T1000 (cell line): ENCODE results near the gene N4BP3.

Experiments
- DNase-seq: peaks from one replicate; lab custom pipeline; 2025; ENCODE audit warnings: mixed read lengths; lab: John Stamatoyannopoulos, UW

The N4BP3 gene

GRCh38 chr5:178104492-178104891 lies 8.8 kb upstream of the N4BP3 start:
- DNase-seq, result no peak

- no peak for DNase-seq
Measured at GRCh38 chr5:178106086-178106485, 7.2 kb upstream of the N4BP3 start.

DNA sequence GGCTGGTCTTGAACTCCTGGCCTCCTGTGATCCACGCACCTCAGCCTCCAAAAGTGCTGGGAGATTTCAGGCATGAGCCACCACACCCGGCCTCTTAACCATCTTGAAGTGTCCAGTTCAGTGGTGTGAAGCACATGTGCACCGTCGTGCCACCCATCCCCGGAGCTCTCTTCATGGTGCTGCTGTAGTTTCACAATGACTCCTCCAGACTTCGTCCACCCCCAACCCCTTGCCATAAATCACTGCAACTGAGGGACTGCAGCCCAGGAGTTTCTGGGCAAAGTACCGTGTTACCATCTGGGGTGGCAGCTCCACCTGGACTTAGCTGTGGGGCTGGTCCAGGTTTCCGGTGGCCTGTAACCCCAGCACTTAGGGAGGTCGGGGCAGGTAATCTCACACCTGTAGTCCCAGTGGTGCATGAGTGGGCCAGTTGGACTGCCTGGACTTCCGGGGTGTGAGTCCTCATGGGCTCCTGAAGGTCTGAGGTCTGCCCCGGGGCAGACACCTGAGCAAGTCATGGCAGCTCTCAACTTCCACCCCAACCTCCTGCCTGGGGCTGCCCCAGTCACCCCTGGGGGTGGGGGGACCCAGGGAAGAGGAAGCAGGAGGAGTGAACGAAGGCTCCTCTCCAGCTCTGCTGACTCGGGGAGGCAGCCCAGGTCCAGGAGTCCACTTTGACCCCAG lies 6.6 kb upstream of the N4BP3 start:
- no peak for DNase-seq

GRCh38 chr5:178107756-178108310 lies 5.5 kb upstream of the N4BP3 start:
- DNase-seq, result no peak

GRCh38 chr5:178108446-178108845 lies 4.9 kb upstream of the N4BP3 start:
- DNase-seq, result no peak

DNA sequence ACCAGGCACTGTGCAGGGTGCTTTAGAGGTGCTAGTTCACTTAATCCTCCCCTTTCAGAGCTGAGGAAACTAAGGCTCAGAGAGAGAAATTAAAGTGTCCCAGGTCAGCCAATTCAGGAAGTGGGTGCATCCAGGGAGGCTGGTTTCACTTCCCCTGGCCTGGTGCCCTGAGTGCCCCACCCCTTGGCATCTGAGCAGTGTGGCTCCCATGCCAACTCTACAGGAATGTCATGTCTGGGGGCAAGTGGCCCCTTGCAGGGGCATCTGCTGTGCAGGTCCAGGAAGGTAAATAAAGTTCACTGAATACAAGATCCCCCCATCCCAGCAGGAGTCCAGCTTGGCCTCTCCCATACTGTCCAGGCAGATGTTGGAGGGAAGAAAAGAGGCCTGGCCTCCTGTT lies 4.4 kb upstream of the N4BP3 start:
- no peak for DNase-seq

DNA sequence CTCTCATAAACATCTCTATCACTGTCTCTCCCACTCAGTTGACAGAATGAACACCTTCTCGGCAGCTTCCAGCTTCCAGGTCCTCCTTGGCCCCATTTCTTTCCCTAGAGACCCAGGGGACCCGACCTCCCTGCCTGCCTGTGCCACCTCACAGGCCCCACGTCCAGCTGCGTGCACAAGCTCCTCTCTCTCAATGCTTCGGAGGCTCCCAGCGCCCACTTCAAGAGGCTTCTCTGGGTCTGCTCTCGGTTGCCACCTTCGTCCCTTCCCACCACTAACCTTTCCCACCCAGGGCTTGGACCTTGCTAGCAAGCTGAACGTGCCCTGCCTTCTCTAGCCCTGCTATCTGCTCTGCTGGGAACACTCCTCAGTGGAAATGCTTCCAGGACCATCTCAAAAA lies 2.8 kb upstream of the N4BP3 start:
- no peak for DNase-seq

DNA sequence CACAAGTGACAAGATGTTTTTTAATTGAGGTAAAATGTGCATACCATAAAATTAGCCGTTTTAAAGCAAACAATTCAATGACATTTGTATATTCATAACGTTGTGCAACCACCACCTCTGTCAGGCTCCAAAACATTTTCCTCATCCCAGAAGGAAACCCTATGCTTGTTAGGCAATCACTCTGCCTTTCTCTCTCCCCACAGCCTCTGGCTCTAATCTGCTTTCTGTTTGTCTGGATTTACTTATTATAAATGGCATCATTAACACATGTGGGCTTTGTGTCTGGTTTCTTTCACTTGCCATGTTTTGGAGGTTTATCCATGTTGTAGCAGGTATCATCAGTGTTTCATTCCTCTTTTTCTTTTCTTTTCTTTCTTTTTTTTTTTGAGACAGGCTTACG lies 1.4 kb upstream of the N4BP3 start:
- no peak for DNase-seq

DNA sequence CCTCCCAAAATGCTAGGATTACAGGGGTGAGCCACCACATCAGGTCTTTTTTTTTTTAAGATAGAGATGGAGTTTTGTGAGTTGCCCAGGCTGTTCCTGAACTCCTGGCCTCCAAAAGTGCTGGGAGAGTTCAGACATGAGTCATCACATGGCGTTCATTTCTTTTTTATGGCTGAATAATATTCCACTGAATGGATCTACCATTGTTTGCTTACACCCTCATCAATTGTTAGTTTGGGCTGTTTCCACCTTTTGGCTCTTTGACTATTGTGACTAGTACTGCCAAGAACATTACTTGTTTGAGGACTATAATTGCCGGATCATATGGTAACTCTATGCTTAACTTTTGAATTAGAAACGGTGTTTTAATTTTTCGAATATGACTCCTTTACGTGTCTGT lies 787 bp upstream of the N4BP3 start:
- no peak for DNase-seq

GRCh38 chr5:178113841-178114324 lies 551 bp downstream of the N4BP3 start:
- no peak for DNase-seq

DNA sequence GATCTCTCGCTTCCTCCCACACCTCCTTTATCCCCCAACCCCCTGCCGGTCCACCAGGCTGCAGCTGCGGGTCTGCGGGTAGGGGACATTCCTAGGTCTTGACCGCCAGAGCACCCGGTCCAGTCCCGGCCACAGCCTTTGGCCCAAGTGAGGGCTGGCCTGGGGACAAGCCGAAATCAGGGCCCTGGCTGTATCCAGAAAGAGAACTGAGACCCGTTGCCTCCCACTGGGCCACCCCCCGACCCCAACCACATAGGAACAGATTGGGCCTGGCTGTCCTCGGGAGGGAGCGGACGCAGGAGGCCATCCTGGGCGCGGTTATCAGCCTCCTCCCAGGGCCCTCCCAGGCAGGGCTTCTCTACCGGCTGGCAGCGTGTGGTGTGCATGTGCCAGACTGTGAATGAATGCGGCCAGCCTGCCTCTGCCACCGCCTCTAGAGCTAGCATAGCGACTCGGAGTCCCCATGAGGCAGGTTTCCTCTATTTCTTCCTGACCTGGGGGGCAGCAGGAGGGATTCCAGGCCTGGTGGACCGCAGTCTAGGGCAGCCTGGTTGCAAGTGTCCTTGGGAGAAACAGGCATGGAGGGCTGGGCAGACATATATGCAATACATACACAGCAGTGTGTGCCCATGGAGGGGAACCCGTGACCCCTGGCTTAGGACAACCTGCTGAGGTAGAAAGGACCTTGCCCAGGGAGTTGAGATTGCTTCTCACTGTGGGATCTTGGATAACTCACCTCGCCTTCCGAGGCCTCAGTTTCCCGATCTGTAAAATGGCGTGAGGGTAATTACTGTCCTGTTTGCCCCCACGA lies 1.2 kb downstream of the N4BP3 start:
- no peak for DNase-seq

- DNase-seq, result no peak
Measured at GRCh38 chr5:178115136-178115813, 1.9 kb downstream of the N4BP3 start.

DNA sequence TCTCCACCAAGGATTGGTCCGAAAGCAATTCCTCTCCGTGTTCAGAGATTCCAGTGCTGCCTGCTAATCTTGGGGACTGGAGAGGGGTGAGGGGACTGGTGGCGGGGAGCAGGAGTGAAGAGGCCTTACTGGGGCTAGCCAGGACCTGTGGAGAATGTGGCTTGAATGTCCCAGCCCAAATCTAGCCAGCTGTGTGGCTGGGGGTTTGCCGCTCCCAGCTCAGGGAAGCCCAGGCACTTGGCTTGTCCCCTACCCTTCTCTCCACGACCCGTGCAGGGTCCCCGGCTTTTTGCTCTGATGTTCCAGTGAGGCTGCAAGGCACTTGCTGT lies 2.4 kb downstream of the N4BP3 start:
- DNase-seq, result no peak

DNA sequence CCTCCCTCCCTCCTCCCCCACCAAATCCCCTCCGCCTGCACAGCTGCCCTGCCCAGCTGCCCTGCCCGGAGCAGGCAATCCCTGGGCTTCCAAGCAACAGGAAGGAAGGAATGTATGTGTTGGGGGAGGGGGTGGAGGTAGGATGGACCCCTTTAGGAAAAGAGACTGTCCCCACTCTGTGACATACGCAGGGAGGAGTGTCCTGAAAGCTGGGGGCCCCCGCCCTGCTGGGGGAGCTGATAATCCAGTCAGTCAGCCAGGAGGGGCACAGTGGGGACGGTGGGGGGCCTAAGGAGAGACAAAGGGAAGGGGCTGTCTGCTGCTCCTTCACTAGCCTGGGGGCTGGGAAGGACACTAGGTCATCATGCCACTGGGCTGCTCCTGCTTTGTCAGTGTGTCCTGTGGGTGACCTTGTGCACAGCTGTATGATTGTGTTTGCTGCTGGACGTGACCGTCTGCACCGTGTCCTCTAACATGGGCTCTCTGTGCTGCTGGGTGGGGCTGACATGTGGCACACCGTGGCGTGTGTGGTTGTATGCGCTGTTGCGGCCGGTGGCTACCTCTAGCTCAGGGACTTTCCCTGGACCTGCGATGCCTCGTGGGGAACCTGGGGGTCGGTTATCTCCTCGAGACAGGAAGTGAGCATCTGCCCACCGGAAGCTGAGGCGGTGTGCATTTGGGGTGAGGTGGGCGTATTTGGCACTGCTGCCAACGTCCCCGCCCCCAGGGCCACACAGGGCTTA lies 3.0 kb downstream of the N4BP3 start:
- no peak for DNase-seq

DNA sequence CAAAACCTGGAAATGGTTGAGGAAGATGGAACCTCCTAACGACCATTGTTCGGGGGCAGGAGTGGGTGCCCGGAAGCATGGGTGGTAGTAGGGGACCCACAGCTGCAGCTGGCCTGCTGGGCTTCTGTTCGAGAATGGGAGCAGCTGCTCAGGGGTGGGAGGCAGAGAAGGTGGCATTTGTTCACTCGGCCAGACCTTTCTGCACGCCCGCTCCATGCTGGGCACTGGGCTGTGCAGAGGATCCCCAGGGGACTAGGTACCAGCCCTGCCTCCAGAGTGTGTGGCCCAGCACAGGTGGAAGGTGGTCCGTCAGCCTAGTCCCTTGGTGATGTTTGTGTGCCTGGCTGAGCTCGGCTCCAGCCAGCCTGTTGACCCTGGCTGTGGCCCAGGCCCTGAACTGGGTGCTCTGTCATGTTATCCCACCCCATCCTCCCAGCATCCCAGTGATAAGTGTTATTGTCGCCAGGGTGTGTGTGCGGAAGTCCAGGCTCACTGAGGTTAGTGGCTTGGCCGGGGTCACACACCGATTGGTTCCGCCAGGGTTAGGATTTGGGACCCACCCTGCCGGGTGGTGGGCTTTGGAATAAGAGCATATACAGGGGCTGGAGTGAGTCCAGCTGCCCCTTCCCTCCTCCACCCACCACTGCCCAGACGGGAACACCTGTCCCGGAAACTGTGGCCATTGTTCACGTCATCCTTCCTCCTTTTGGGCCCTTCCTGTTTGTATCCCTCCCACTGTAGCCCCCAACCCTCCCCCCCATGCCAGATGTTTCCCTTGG lies 4.8 kb downstream of the N4BP3 start:
- no peak for DNase-seq

DNA sequence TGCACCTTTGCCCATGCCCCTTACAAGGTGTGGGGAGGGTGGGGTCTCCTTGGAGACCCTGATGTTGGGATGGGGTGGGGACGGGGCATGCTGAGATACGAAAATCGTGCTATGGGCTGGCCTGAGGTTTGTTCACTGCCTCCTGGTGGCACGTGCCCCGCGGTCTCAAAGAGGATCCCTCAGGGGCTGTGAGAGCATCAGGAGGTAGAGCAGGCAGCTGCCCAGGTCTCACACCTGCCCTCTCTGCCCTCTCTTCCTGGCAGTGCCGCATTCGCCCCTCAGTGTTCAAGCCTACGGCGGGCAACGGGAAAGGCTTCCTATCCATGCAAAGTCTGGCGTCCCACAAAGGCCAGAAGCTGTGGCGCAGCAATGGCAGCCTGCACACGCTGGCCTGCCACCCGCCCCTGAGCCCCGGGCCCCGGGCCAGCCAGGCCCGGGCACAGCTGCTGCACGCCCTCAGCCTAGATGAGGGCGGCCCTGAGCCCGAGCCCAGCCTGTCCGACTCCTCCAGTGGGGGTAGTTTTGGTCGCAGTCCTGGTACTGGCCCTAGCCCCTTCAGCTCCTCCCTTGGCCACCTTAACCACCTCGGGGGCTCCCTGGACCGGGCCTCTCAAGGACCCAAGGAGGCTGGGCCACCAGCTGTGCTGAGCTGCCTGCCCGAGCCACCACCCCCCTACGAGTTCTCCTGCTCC lies 6.7 kb downstream of the N4BP3 start:
- DNase-seq, result no peak

DNA sequence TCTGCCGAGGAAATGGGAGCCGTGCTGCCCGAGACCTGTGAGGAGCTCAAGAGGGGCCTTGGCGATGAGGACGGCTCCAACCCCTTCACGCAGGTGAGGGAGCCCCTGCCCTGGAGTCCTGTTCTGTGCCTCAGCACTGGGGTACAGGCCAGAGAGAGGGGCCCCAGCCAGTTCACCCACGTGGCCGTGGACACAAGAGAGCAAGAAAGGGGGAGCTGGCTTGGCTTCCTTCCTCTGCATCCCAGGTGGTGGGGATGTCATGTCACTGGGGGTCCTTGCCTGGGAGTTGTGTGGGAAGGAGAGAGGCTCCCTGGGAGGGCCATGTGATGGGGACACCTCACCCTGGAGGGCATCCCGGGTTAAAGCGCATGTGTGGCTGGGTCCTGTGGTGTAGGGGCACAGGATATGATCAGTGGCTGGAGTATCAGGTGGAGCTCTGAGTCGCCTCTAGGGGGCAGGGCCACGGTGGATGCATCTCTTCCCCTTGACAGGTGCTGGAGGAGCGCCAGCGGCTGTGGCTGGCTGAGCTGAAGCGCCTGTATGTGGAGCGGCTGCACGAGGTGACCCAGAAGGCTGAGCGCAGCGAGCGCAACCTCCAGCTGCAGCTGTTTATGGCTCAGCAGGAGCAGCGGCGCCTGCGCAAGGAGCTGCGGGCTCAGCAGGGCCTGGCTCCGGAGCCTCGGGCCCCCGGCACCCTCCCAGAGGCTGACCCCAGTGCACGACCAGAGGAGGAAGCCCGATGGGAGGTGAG lies 7.5 kb downstream of the N4BP3 start:
- no peak for DNase-seq

DNA sequence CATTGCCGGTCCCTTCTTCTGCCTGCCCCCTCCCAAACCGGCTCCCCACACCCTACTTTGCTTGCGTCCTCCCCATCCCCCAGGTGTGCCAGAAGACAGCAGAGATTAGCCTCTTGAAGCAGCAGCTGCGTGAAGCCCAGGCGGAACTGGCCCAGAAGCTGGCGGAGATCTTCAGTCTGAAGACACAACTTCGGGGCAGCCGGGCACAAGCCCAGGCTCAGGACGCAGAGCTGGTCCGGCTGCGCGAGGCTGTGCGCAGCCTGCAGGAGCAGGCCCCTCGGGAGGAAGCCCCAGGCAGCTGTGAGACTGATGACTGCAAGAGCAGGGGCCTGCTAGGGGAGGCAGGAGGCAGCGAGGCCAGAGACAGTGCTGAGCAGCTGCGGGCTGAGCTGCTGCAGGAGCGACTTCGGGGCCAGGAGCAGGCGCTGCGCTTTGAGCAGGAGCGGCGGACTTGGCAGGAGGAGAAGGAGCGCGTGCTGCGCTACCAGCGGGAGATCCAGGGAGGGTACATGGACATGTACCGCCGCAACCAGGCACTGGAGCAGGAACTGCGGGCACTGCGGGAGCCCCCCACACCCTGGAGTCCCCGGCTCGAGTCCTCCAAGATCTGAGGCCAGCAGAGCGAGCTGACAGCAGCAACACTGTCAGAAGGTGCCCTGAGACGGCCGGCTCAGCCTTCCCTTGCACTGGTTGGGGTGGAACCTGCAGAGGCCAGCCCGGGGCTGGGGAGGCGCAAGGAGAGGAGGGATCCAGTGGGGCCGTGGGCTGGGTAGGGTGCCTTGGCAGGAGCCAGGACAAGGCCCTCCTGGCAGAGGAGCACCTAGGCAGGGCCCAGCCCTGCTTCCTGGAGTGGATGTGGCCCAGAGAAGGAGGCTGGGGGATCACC lies 8.3 kb downstream of the N4BP3 start:
- no peak for DNase-seq

GRCh38 chr5:178122346-178122745 lies 9.0 kb downstream of the N4BP3 start:
- no peak for DNase-seq
